Natural killer cell treated with Interleukin-12 subunit alpha and Interleukin-12 subunit beta and Interleukin-15 and Interleukin-18, amount 100 ng/mL, for 72 hours (primary cell): ENCODE data around the gene FBXO21. TPM values are rescaled to one million over a fixed set of nuclear protein-coding genes. Genes with fewer than 3 reads are reported as not detected.
A peak's percentile ranks its signal among the peaks of the same experiment; 100 is the strongest.
"Not testable (repeated sequence)": the region's sequence is repeated elsewhere in the genome, so short reads cannot be mapped to it uniquely, and the experiment has no call there.

Experiments used
- ATAC-seq, 2 donors: fragments of 150-1000 bp; cut with Tn5 transposase in 1 of 2; sonication (Bioruptor Pico), chemical (Tn5 transposase) in 1 of 2; 2 replicates each; pipeline ENCODE4 v1.10.0; 2021
- DNase-seq: peaks from one replicate; pipeline ENCODE4 v3.0.0; 2022; ENCODE audit warnings: low spot score
- H3K27ac Mint-ChIP-seq, 2 donors: 1 replicate in 1 of 2; 2 replicates in 1 of 2; pipeline ENCODE4 v1.8.0; 2022; ENCODE audit warnings: mixed read lengths in 2 of 2, mild to moderate bottlenecking in 1 of 2, moderate library complexity in 1 of 2
- H3K27me3 Mint-ChIP-seq, 2 donors: 1 replicate in 1 of 2; 2 replicates in 1 of 2; pipeline ENCODE4 v1.8.0; 2022; ENCODE audit warnings: mixed read lengths in 2 of 2
- H3K36me3 Mint-ChIP-seq: one replicate; pipeline ENCODE4 v1.8.0; 2022; ENCODE audit warnings: mixed read lengths
- H3K4me1 Mint-ChIP-seq, 2 donors: 1 replicate in 1 of 2; 2 replicates in 1 of 2; pipeline ENCODE4 v1.8.0; 2022; ENCODE audit warnings: low read depth in 2 of 2, mixed read lengths in 2 of 2, mild to moderate bottlenecking in 1 of 2
- H3K4me3 Mint-ChIP-seq: one replicate; pipeline ENCODE4 v1.8.0; 2022; ENCODE audit warnings: mixed read lengths
- H3K9me3 Mint-ChIP-seq: 2 replicates; pipeline ENCODE4 v1.8.0; 2022; ENCODE audit warnings: mixed read lengths
- total RNA-seq, 2 donors: library from RNA; stranded (reverse); gene quantifications; one replicate each; pipeline ENCODE4 v1.2.3, GENCODE V29; 2022

FBXO21 gene, protein sequence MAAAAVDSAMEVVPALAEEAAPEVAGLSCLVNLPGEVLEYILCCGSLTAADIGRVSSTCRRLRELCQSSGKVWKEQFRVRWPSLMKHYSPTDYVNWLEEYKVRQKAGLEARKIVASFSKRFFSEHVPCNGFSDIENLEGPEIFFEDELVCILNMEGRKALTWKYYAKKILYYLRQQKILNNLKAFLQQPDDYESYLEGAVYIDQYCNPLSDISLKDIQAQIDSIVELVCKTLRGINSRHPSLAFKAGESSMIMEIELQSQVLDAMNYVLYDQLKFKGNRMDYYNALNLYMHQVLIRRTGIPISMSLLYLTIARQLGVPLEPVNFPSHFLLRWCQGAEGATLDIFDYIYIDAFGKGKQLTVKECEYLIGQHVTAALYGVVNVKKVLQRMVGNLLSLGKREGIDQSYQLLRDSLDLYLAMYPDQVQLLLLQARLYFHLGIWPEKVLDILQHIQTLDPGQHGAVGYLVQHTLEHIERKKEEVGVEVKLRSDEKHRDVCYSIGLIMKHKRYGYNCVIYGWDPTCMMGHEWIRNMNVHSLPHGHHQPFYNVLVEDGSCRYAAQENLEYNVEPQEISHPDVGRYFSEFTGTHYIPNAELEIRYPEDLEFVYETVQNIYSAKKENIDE
- total RNA-seq: 10 to 100 TPM; 30.4 to 37.7 TPM

DNA sequence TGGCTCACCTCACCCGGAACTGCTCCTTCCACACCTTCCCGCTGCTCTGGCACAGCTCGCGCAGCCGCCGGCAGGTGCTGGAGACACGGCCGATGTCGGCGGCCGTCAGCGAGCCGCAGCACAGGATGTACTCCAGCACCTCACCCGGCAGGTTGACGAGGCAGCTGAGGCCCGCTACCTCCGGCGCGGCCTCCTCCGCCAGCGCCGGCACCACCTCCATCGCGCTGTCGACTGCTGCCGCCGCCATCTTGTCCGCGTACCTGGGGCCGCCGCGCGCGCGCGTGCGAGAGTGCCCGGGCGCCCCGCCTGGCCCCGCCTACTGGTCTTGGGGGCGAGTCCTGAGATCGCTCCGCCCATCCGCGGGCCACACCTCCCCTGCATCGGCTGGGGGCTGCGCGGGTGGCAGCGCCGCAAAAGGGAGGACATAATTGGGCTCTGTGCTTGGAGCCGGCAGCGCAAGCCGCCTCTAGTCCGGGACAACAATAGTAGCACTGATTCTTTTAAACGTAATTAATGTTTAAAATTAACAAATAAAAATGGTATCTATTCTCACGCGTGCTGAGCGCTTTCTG lies at the start of gene FBXO21:
TSS of gene FBXO21 (minus strand) at position 261 of the 572 bp plus-strand sequence. CDS start at position 247, 14 bp downstream.
- Mint-ChIP-seq H3K27me3 (peaks cover 0 to 11% of the 10 kb centered on the region in 2 donors), H3K9me3 (no peaks in the 10 kb centered on the region), H3K27ac (peak within 1 kb of the TSS; percentile 46 to 79), H3K36me3 (peaks cover 4% of the 10 kb centered on the region), H3K4me3 (peak within 1 kb of the TSS; percentile 94), H3K4me1 (peaks cover 11 to 18% of the 10 kb centered on the region in 2 donors)
- DNase-seq (peak; percentile 93), ATAC-seq (peak; percentile 99 to 100)

DNA sequence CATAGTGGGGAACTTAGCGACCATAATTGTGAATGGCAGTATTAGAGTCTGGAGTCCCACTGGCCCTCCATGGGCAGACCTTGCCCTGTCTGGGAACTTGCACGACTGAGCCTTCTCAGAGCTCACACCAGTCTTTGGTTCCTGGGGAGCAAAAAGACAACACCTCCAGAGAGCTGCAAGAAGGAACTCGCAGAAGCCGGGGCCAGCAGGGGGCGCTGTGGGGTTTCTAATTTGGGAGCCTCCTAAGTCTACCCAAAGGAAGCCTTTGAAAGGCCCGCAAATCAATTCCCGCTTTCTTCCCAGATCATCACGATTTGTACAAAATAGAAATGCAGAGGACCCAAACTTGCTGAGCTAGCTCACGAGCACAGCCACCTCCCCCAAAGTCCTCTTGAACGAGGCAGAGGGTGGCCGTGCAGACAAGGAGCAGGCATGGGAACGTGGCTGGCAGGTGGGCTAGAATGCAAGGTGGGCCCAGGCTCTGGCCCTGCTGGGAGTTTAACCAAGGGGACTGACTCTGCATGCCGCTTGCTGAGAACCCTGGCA lies 46.3 kb upstream of the FBXO21 start:
- no peak overlapping the region for H3K27ac Mint-ChIP-seq
- no peaks in the 10 kb centered on the region for H3K36me3 Mint-ChIP-seq
- H3K9me3 Mint-ChIP-seq: no peaks in the 10 kb centered on the region
- H3K27me3 Mint-ChIP-seq: peaks cover 0 to 10% of the 10 kb centered on the region in 2 donors
- ATAC-seq: peak in 1 of 2 donors; percentile 52
- DNase-seq: peak; percentile 81
- H3K4me3 Mint-ChIP-seq: no peak overlapping the region
- H3K4me1 Mint-ChIP-seq: no peaks in the 10 kb centered on the region

DNA sequence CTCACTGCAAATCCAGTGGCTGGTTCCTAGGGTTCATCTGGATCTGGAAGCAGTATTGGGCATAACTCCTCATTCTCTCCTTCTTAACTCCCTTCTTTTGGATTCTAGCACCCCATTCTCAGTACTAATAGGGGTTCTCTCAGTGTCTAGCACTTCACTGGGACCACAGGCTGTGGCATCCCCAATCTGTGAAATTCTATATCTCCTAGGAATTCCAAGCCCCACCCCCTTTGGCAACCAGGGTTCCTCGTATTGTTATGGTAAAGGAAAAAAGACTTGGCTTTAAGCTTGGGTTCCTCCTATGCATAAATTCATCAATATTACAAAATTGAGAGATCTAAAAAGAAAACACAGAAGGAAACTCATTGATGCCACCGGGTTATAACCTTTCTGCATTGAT lies 45.0 kb upstream of the FBXO21 start:
- H3K4me3 Mint-ChIP-seq: no peak overlapping the region
- peaks cover 8 to 14% of the 10 kb centered on the region in 2 donors for H3K27me3 Mint-ChIP-seq
- ATAC-seq (no peak), DNase-seq (no peak)
- H3K9me3 Mint-ChIP-seq: no peaks in the 10 kb centered on the region
- no peak overlapping the region for H3K27ac Mint-ChIP-seq
- no peaks in the 10 kb centered on the region for H3K36me3 Mint-ChIP-seq
- no peaks in the 10 kb centered on the region for H3K4me1 Mint-ChIP-seq

DNA sequence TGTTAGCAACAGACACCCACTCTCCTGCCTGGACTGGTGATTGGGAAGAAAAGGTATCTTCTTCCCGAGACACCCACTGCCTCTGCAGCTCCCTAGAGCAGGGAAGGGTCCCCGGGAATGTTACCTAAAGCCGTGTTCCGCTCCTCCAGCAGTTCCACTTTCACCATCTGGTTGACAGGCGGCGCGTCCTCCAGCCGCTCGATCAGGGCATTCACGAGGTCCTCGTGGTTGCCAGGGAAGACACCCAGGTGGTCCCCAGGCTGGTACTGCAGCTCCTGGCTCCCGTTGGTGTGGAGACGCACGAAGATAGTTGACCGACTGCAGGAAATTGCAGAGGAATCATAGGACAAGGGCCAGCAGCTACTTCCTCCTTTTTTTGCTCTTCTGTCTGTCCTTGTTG lies 44.2 kb upstream of the FBXO21 start:
- H3K4me3 Mint-ChIP-seq: no peak overlapping the region
- no peaks in the 10 kb centered on the region for H3K9me3 Mint-ChIP-seq
- DNase-seq (no peak), ATAC-seq (no peak)
- H3K4me1 Mint-ChIP-seq: no peaks in the 10 kb centered on the region
- H3K36me3 Mint-ChIP-seq: no peaks in the 10 kb centered on the region
- no peak overlapping the region for H3K27ac Mint-ChIP-seq
- H3K27me3 Mint-ChIP-seq: peaks cover 8 to 15% of the 10 kb centered on the region in 2 donors

DNA sequence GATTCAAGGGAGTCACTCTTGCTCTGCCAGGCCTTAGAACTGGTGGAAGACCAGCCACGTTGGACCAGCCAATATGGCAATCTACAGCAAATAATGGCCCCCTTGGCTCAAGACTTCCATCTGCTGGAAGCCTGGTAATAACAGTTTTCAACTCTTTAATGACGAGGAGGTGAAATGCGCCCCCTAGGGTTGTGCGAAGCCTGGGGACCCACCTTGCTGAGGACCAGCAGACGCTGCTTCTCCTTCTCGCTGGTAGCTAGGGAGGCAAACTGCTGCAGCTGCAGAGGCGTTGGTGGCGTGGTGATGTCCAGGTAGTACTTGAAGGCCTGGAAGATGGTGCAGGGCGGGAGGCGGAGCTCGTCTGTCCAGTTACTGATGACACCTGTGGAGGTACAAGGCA lies 41.5 kb upstream of the FBXO21 start:
- no peaks in the 10 kb centered on the region for H3K36me3 Mint-ChIP-seq
- no peaks in the 10 kb centered on the region for H3K9me3 Mint-ChIP-seq
- no peaks in the 10 kb centered on the region for H3K4me1 Mint-ChIP-seq
- no peak overlapping the region for H3K27ac Mint-ChIP-seq
- no peak overlapping the region for H3K4me3 Mint-ChIP-seq
- ATAC-seq: peak in 1 of 2 donors; percentile 38
- H3K27me3 Mint-ChIP-seq: peaks cover 16 to 26% of the 10 kb centered on the region in 2 donors
- no peak for DNase-seq

DNA sequence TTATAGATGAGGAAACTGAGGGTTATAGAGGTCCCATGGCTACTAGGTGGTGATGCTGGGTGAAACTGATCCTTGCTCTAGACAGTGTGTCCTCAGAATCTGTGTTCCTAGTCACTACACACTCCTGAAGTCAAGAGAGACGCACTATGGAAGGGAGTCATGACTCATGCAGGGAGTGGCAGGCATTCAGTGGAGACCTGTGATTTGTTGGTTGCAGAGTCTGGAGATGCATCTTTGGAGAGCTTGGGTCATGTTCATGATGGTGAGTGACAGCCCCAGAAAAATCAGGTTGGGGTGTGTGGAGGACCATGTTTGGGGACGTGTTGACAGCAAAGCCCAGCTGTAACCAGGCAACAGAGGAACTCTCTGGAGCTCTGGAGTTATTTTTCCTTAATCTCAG lies 38.0 kb upstream of the FBXO21 start:
- Mint-ChIP-seq H3K4me3 (no peak overlapping the region), H3K4me1 (no peaks in the 10 kb centered on the region)
- no peak for ATAC-seq

DNA sequence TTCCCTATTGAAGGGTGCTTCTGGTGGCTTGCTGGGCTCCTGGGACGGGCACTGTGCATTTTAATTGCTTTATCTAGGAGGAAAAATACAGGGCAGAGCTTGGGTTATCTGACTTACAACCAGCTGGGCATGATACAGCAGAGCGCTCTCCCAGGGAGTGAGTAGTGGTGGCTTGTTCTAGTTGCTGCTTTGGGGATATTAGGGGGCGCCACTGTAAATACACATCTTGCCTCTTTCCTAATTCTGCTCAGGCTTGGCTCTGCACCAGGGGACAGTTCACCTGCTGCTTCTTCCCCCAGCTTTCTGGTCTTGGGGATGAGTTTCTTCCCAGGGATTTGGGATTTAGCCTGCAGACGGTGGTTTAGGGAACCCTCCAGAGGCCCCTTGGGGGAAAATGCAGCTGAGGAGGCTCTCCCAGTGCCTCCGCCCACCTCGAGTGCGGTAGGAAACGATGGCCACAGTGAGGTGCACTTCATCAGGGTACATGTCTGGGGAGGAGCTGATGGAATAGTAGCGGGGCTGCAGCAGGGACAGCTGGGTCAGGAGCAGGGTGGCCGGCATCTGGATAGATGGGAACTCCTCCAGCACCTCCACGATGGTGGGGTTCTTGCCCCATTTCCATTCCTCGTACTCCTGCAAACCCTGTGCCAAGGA lies 36.9 kb upstream of the FBXO21 start:
- no peaks in the 10 kb centered on the region for H3K9me3 Mint-ChIP-seq
- no peak for ATAC-seq
- no peak overlapping the region for H3K27ac Mint-ChIP-seq
- H3K4me3 Mint-ChIP-seq: no peak overlapping the region
- no peaks in the 10 kb centered on the region for H3K4me1 Mint-ChIP-seq
- H3K27me3 Mint-ChIP-seq: peaks cover 16 to 22% of the 10 kb centered on the region in 2 donors
- DNase-seq: no peak
- H3K36me3 Mint-ChIP-seq: no peaks in the 10 kb centered on the region

More for the DNA sequence above, 38.0 kb upstream of the FBXO21 start:
- Mint-ChIP-seq H3K27me3 (peaks cover 16 to 23% of the 10 kb centered on the region in 2 donors), H3K9me3 (no peaks in the 10 kb centered on the region), H3K27ac (no peak overlapping the region), H3K36me3 (no peaks in the 10 kb centered on the region)
- no peak for DNase-seq

DNA sequence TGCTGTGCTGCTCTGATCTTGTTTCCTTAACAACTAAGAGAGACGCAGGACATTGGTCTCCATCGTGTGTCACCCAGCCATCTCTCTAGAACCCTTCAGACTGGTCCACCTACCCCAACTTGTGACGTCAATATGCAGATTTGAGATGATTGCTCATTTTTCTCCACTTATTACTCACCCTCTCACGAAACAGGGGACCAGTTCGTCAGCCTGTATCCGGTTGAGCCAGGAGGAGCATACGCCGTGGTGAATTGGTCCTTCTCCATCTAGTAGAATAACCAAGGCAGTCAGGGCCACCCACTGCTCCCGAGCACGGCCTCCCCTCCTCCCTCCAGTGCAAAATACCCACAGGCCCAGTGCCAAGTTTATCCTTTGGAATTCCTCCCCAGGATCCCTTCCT lies 36.2 kb upstream of the FBXO21 start:
- no peaks in the 10 kb centered on the region for H3K4me1 Mint-ChIP-seq
- H3K9me3 Mint-ChIP-seq: no peaks in the 10 kb centered on the region
- DNase-seq (no peak), ATAC-seq (peak in 1 of 2 donors; percentile 26)
- no peak overlapping the region for H3K27ac Mint-ChIP-seq
- H3K36me3 Mint-ChIP-seq: no peaks in the 10 kb centered on the region
- no peak overlapping the region for H3K4me3 Mint-ChIP-seq
- peaks cover 16 to 18% of the 10 kb centered on the region in 2 donors for H3K27me3 Mint-ChIP-seq

DNA sequence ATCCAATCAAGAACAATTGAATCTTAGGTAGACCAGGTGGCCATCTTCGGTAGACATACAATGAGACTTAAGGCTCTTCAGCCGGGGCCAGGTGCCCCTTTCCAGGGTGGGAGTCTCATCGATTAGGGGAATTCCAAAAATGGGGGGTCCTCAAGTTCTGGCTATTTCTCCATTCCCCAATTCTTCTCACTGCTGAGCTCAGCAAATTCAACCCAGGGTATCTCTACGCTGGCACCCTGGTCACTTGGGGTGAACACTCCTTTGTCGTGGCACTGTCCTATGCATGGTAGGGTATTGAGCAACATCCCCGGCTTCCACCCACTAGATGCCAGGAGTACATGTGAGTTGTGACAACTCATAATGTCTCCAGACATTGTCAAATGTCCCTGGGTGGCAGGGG lies 34.9 kb upstream of the FBXO21 start:
- Mint-ChIP-seq H3K27ac (no peak overlapping the region), H3K27me3 (peaks cover 8 to 16% of the 10 kb centered on the region in 2 donors), H3K36me3 (no peaks in the 10 kb centered on the region), H3K4me1 (no peaks in the 10 kb centered on the region), H3K9me3 (no peaks in the 10 kb centered on the region), H3K4me3 (no peak overlapping the region)
- DNase-seq: no peak
- no peak for ATAC-seq

DNA sequence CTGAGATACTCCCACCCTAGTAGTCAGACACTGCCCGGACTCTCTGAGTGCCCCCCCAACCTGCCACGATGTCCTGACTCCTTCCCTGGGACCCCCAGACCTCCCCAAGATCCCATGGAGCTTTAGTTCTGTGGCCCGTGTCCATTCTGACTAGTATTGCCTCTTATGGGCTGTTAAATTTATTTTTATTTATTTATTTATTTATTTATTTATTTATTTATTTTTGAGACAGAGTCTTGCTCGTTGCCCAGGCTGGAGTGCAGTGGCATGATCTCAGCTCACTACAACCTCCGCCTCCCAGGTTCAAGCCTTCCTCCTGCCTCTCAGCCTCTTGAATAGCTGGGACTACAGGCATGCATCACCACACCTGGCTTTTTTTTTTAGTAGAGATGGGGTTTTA lies 30.7 kb upstream of the FBXO21 start:
- H3K36me3 Mint-ChIP-seq, ATAC-seq, H3K4me1 Mint-ChIP-seq, H3K9me3 Mint-ChIP-seq, H3K4me3 Mint-ChIP-seq, H3K27me3 Mint-ChIP-seq, DNase-seq, H3K27ac Mint-ChIP-seq: not testable (repeated sequence)

DNA sequence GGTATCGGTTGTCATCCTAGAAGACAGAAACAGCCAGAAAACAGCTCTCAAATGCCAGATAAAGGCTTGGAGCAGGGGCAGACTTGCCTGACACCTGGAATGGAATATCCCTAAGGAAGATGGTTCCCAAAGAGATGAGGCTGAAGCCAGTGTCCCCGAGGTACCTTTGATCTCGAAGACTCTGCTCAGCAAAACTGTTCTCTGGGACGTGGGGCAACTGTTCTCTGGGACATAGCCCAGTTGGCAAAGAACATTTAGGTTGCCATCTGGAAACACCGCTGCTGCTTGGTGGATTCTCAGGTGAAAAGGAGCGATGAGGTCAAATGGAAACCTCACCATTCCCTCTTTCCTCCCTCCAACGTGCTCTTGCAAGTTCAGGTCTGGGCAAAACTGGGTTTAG lies 27.9 kb upstream of the FBXO21 start:
- Mint-ChIP-seq H3K4me3 (no peak overlapping the region), H3K36me3 (no peaks in the 10 kb centered on the region), H3K27me3 (peaks cover 8 to 13% of the 10 kb centered on the region in 2 donors), H3K9me3 (no peaks in the 10 kb centered on the region), H3K4me1 (no peaks in the 10 kb centered on the region), H3K27ac (no peak overlapping the region)
- ATAC-seq (no peak), DNase-seq (no peak)

DNA sequence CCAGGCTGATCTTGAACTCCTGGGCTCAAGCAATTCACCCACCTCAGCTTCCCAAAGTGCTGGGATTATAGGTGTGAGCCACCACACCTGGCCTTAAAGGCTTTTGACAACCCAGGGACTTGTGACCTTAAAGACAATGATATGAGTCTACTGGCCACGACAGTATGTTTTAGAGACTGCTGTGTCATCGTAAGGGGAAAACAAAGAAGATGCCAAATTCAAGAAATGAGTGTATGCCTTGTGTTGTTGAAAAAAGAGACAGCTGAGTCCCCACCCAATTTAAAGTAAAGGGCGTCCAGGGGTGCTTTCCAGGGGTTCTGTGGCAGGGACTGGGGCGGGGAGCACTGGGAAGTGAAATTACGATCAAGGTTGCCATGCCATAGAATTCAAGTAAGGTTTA lies 26.4 kb upstream of the FBXO21 start:
- ATAC-seq (no peak), DNase-seq (no peak)
- Mint-ChIP-seq H3K36me3 (no peaks in the 10 kb centered on the region), H3K27ac (no peak overlapping the region), H3K4me3 (no peak overlapping the region), H3K9me3 (no peaks in the 10 kb centered on the region), H3K4me1 (no peaks in the 10 kb centered on the region), H3K27me3 (peaks cover 10 to 16% of the 10 kb centered on the region in 2 donors)

DNA sequence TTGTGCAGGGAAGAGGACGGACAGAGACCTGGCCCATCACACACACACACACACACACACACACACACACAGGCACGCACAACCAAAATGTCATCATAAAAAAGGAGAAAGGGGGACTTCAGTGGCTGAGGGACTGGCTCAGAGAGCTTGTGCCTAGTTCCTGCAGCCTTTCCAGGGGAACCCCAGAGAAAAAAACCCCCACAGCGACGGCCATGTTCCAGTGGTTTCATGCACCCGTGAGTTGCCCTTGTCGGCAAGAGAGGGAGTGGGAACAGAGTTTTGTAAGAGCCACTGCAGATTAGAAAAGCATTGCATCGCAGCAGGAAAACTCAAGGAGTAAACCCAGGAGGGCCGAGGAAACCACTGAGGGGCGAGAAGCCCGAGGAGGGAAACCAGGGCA lies 24.5 kb upstream of the FBXO21 start:
- no peak overlapping the region for H3K27ac Mint-ChIP-seq
- ATAC-seq (no peak), DNase-seq (no peak)
- H3K4me3 Mint-ChIP-seq: no peak overlapping the region
- no peaks in the 10 kb centered on the region for H3K36me3 Mint-ChIP-seq
- no peaks in the 10 kb centered on the region for H3K9me3 Mint-ChIP-seq
- H3K4me1 Mint-ChIP-seq: no peaks in the 10 kb centered on the region
- H3K27me3 Mint-ChIP-seq: peaks cover 16% of the 10 kb centered on the region in 2 donors
